GM23248 (cell line): ENCODE results near the gene GABRG3. TPM values are rescaled to one million over a fixed set of nuclear protein-coding genes. Genes with fewer than 3 reads are reported as not detected.

Experiments used
- DNase-seq: peaks from one replicate; pipeline ENCODE4 v3.0.0-alpha.2; 2015
- H2AFZ ChIP-seq: fragments of 200-600 bp; sonication (generic); 2 replicates; pipeline ENCODE4 v1.6.1; 2016; ENCODE audit warnings: antibody characterized with exemption
- H3F3A ChIP-seq: fragments of 200-600 bp; sonication (generic); 2 replicates; pipeline ENCODE4 v1.6.1; 2016; ENCODE audit warnings: mild to moderate bottlenecking, antibody characterized with exemption, mixed run types; ENCODE audit not compliant: insufficient read depth
- H3K27ac ChIP-seq: fragments of 200-600 bp; sonication (generic); 2 replicates; pipeline ENCODE4 v1.5.1; 2016; ENCODE audit warnings: mild to moderate bottlenecking
- H3K27me3 ChIP-seq: fragments of 200-600 bp; sonication (generic); replicated peaks from 2 replicates; pipeline ENCODE4 v1.6.1; 2016; ENCODE audit warnings: mild to moderate bottlenecking; ENCODE audit not compliant: insufficient read depth
- H3K36me3 ChIP-seq: fragments of 200-600 bp; sonication (generic); 2 replicates; pipeline ENCODE4 v1.6.1; 2016; ENCODE audit warnings: low read depth, mild to moderate bottlenecking
- H3K4me1 ChIP-seq: fragments of 200-600 bp; sonication (generic); 2 replicates; pipeline ENCODE4 v1.6.1; 2016; ENCODE audit warnings: mild to moderate bottlenecking; ENCODE audit not compliant: insufficient read depth
- H3K4me2 ChIP-seq: fragments of 200-600 bp; sonication (generic); one replicate; pipeline ENCODE4 v1.6.1; 2016; ENCODE audit warnings: mild to moderate bottlenecking; ENCODE audit not compliant: unreplicated experiment
- H3K4me3 ChIP-seq: fragments of 200-600 bp; sonication (generic); 2 replicates; pipeline ENCODE4 v1.5.1; 2016; ENCODE audit warnings: mild to moderate bottlenecking
- H3K79me2 ChIP-seq: fragments of 200-600 bp; sonication (generic); 2 replicates; pipeline ENCODE4 v1.6.1; 2016; ENCODE audit warnings: mild to moderate bottlenecking; ENCODE audit not compliant: insufficient read depth
- H3K9ac ChIP-seq: fragments of 200-600 bp; sonication (generic); 2 replicates; pipeline ENCODE4 v1.6.1; 2016; ENCODE audit warnings: mild to moderate bottlenecking
- H3K9me2 ChIP-seq: fragments of 200-600 bp; sonication (generic); 2 replicates; pipeline ENCODE4 v1.6.1; 2016; ENCODE audit warnings: mixed run types, mild to moderate bottlenecking, moderate library complexity; ENCODE audit not compliant: insufficient read depth
- H3K9me3 ChIP-seq: fragments of 200-600 bp; sonication (generic); one replicate; pipeline ENCODE4 v1.6.1; 2017; ENCODE audit warnings: low read depth
- H4K20me1 ChIP-seq: fragments of 200-600 bp; sonication (generic); 2 replicates; pipeline ENCODE4 v1.6.0; 2016; ENCODE audit not compliant: insufficient read depth
- EZH2 ChIP-seq: fragments of 200-600 bp; sonication (generic); IDR thresholded peaks from 2 replicates; pipeline ENCODE4 v1.6.1; 2018; ENCODE audit warnings: antibody characterized with exemption, mild to moderate bottlenecking; ENCODE audit not compliant: insufficient read depth, poor library complexity, severe bottlenecking
- EZH2phosphoT487 ChIP-seq: fragments of 200-600 bp; sonication (generic); IDR thresholded peaks from 2 replicates; pipeline ENCODE4 v1.6.1; 2018; ENCODE audit warnings: antibody characterized with exemption, moderate library complexity, mild to moderate bottlenecking, low read depth; ENCODE audit not compliant: insufficient read depth
- WGBS, 2 experiments: methylation state at CpG; one replicate each; pipeline ENCODE4 v1.1.6; 2015 to 2017; ENCODE audit warnings: low lambda C conversion rate in 2 of 2, low coverage in 1 of 2; ENCODE audit errors: missing lambda C conversion rate in 2 of 2; 5-methylcytosine and 5-hydroxymethylcytosine counted together
- in situ Hi-C: fragments of 300-500 bp; cut with MboI; formaldehyde crosslinking; loops from 2 replicates; pipeline ENCODE4 v1.15.0; 2020
- polyA plus RNA-seq: library from polyadenylated mRNA; unstranded; fragments of >200 nt; fragmentation: Nextera tagmentation; extraction: Ambion mirVana; gene quantifications from 2 replicates; pipeline ENCODE4 v1.2.1, GENCODE V29; 2016
- total RNA-seq: library from RNA; depleted of rRNA; stranded (reverse); fragments of >200 nt; shearing (Covaris generic); gene quantifications from 2 replicates; pipeline ENCODE4 v1.2.3, GENCODE V29; 2014

The GABRG3 gene
- total and polyA plus RNA-seq, 2 experiments from 2014 or later, result not detected

GRCh38 chr15:27570746-27571145 is 599.8 kb downstream of the GABRG3 start:
- in situ Hi-C loops, result no loop called here
- Histone ChIP-seq H3K79me2 (no peaks in the 10 kb centered on the region), H3K9ac (no peak overlapping the region), H3K9me2 (no peaks in the 10 kb centered on the region), H2AFZ (no peak overlapping the region), H3K4me2 (no peak overlapping the region), H3K27ac (no peak overlapping the region), H3K9me3 (no peaks in the 10 kb centered on the region), H3K36me3 (no peaks in the 10 kb centered on the region), H3K27me3 (no peaks in the 10 kb centered on the region), H3K4me3 (no peak overlapping the region), H3F3A (no peaks in the 10 kb centered on the region), H3K4me1 (no peaks in the 10 kb centered on the region), H4K20me1 (no peaks in the 10 kb centered on the region)
- TF ChIP-seq EZH2phosphoT487 (no peak), EZH2 (no peak)
- DNase-seq, result no peak
- WGBS, 2 experiments, result 18 to 24% methylated on average over 4 of the region's 4 CpGs

- Histone ChIP-seq H3K4me3 (no peak overlapping the region), H3K9me2 (no peaks in the 10 kb centered on the region), H4K20me1 (no peaks in the 10 kb centered on the region), H3K36me3 (no peaks in the 10 kb centered on the region), H3K9me3 (no peaks in the 10 kb centered on the region), H3K27ac (no peak overlapping the region), H3K79me2 (no peaks in the 10 kb centered on the region), H3K27me3 (no peaks in the 10 kb centered on the region), H3K4me2 (no peak overlapping the region), H2AFZ (no peak overlapping the region), H3K4me1 (no peaks in the 10 kb centered on the region), H3K9ac (no peak overlapping the region), H3F3A (no peaks in the 10 kb centered on the region)
- 40 to 42% methylated on average over 26 of the region's 26 CpGs for WGBS, 2 experiments
- TF ChIP-seq EZH2phosphoT487 (no peak), EZH2 (no peak)
- in situ Hi-C loops, result no loop called here
- DNase-seq, result no peak
These were observed 603.0 kb downstream of the GABRG3 start for GRCh38 chr15:27573805-27574485.

DNA sequence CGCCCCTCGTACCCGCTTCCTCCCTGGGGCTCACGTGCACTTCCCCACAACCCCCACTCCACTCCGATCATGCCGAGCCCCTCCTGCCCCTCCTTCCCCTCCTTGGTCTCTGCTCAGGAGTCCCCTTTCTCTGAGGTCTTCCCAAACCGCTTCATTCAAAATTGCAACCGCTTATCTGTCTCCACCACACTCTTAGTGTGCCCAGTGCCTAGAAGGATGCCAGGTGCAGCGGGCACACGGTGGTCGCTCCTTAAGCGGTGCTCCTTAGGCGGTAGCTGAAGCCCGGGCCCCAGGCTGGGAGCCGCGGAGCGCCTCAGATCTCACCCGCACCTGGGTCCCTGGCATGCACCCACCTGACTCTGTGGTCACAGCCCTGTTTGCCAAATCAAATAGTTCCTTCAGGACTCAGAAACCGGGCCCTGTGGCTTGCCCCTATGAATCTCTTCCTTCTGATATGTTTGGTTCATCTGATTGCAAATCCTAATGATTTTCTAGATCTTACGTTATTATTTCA is 603.6 kb downstream of the GABRG3 start:
- Histone ChIP-seq H3K79me2 (no peaks in the 10 kb centered on the region), H3K36me3 (no peaks in the 10 kb centered on the region), H3K4me2 (no peak overlapping the region), H3K9me3 (no peaks in the 10 kb centered on the region), H3K27me3 (no peaks in the 10 kb centered on the region), H3K27ac (no peak overlapping the region), H3K4me3 (no peak overlapping the region), H3F3A (no peaks in the 10 kb centered on the region), H3K4me1 (no peaks in the 10 kb centered on the region), H4K20me1 (no peaks in the 10 kb centered on the region), H2AFZ (no peak overlapping the region), H3K9me2 (no peaks in the 10 kb centered on the region), H3K9ac (no peak overlapping the region)
- no peak for TF ChIP-seq EZH2phosphoT487
- no peak for TF ChIP-seq EZH2
- 76 to 89% methylated on average over 16 to 20 of the region's 20 CpGs for WGBS, 2 experiments
- in situ Hi-C loops, result no loop called here
- no peak for DNase-seq

- DNase-seq, result no peak
- in situ Hi-C loops, result no loop called here
- Histone ChIP-seq H3K4me3 (no peak overlapping the region), H3K4me1 (no peaks in the 10 kb centered on the region), H3K79me2 (no peaks in the 10 kb centered on the region), H2AFZ (no peak overlapping the region), H3K27ac (no peak overlapping the region), H4K20me1 (no peaks in the 10 kb centered on the region), H3K36me3 (no peaks in the 10 kb centered on the region), H3K9me3 (no peaks in the 10 kb centered on the region), H3K9ac (no peak overlapping the region), H3K9me2 (no peaks in the 10 kb centered on the region), H3K4me2 (no peak overlapping the region), H3K27me3 (no peaks in the 10 kb centered on the region), H3F3A (no peaks in the 10 kb centered on the region)
- 68 to 72% methylated on average over 3 of the region's 3 CpGs for WGBS, 2 experiments
- no peak for TF ChIP-seq EZH2
- TF ChIP-seq EZH2phosphoT487, result no peak
These were observed 604.5 kb downstream of the GABRG3 start for GRCh38 chr15:27575521-27575920.
